T-helper 17 cell (primary cell): ENCODE results near the gene NOL3. TPM values are rescaled to one million over a fixed set of nuclear protein-coding genes. Genes with fewer than 3 reads are reported as not detected.

Experiments
- ATAC-seq: fragments of 150-1000 bp; cut with Tn5 transposase; 2 replicates; pipeline ENCODE4 v1.10.0; 2021; ENCODE audit warnings: mild to moderate bottlenecking, moderate library complexity
- DNase-seq, 3 donors: peaks; one replicate each; pipeline versions ENCODE4 v3.0.0 to v3.0.0-alpha.2; 2020 to 2021
- H3K9me3 ChIP-seq: one replicate; pipeline ENCODE4 v1.7.0; 2013; ENCODE audit warnings: low read length, mild to moderate bottlenecking; ENCODE audit not compliant: control insufficient read depth, poor library complexity, severe bottlenecking
- H3K27ac Mint-ChIP-seq: one replicate; pipeline ENCODE4 v1.8.0; 2022; ENCODE audit warnings: mild to moderate bottlenecking, moderate library complexity, mixed read lengths
- H3K27me3 Mint-ChIP-seq: one replicate; pipeline ENCODE4 v1.8.0; 2022; ENCODE audit warnings: mixed read lengths
- H3K36me3 Mint-ChIP-seq: one replicate; pipeline ENCODE4 v1.8.0; 2022; ENCODE audit warnings: low read depth, mixed read lengths
- H3K4me1 Mint-ChIP-seq: one replicate; pipeline ENCODE4 v1.8.0; 2022; ENCODE audit warnings: mild to moderate bottlenecking, mixed read lengths
- H3K4me3 Mint-ChIP-seq: one replicate; pipeline ENCODE4 v1.8.0; 2022; ENCODE audit warnings: mild to moderate bottlenecking, moderate library complexity, mixed read lengths
- total RNA-seq, 4 donors: library from RNA in 2 of 4; stranded (reverse) in 2 of 4; gene quantifications; one replicate each; pipeline ENCODE4 v1.2.3 and lab custom pipeline; 2022 to 2026

NOL3 gene
- total RNA-seq, 2 donors from 2014 or later = 4.3 to 5.5 TPM

GRCh38 chr16:67191995-67192681, 21.8 kb downstream of the NOL3 start, which contains the start of gene E2F4:
TSS of gene E2F4 (plus strand) at chr16:67192155. CDS start at chr16:67192228, 73 bp downstream.
- Mint-ChIP-seq H3K27me3 (no peaks in the 10 kb centered on the region), H3K4me3 (peak within 1 kb of the TSS; percentile 94), H3K27ac (peak within 1 kb of the TSS; percentile 81), H3K36me3 (peaks cover 3% of the 10 kb centered on the region), H3K4me1 (peaks cover 33% of the 10 kb centered on the region)
- peaks cover 3% of the 10 kb centered on the region for H3K9me3 ChIP-seq
- DNase-seq = peak; percentile 75 to 78 (median 77)
- peak; percentile 96 for ATAC-seq

GRCh38 chr16:67192781-67193361, 22.5 kb downstream of the NOL3 start:
- Mint-ChIP-seq H3K27ac (peak overlapping the region; percentile 81), H3K4me1 (peaks cover 33% of the 10 kb centered on the region), H3K36me3 (peaks cover 3% of the 10 kb centered on the region), H3K27me3 (no peaks in the 10 kb centered on the region), H3K4me3 (peak overlapping the region; percentile 94)
- peaks cover 3% of the 10 kb centered on the region for H3K9me3 ChIP-seq
- DNase-seq (no peak), ATAC-seq (peak; percentile 48)

GRCh38 chr16:67193536-67193935, 23.2 kb downstream of the NOL3 start:
- Mint-ChIP-seq H3K4me1 (peaks cover 37% of the 10 kb centered on the region), H3K36me3 (peaks cover 3% of the 10 kb centered on the region), H3K27ac (peak overlapping the region; percentile 81), H3K4me3 (peak overlapping the region; percentile 94), H3K27me3 (no peaks in the 10 kb centered on the region)
- ATAC-seq (no peak), DNase-seq (no peak)
- peaks cover 3% of the 10 kb centered on the region for H3K9me3 ChIP-seq

GRCh38 chr16:67194260-67194659, 23.9 kb downstream of the NOL3 start:
- Mint-ChIP-seq H3K27me3 (no peaks in the 10 kb centered on the region), H3K27ac (peak overlapping the region; percentile 81), H3K36me3 (peaks cover 3% of the 10 kb centered on the region), H3K4me3 (peak overlapping the region; percentile 94), H3K4me1 (peaks cover 37% of the 10 kb centered on the region)
- DNase-seq = no peak
- peaks cover 3% of the 10 kb centered on the region for H3K9me3 ChIP-seq
- ATAC-seq = no peak

- Mint-ChIP-seq H3K4me1 (peaks cover 37% of the 10 kb centered on the region), H3K27ac (no peak overlapping the region), H3K36me3 (peaks cover 3% of the 10 kb centered on the region), H3K4me3 (no peak overlapping the region), H3K27me3 (no peaks in the 10 kb centered on the region)
- DNase-seq = no peak
- peaks cover 3% of the 10 kb centered on the region for H3K9me3 ChIP-seq
- ATAC-seq = no peak
These were observed 25.3 kb downstream of the NOL3 start for GRCh38 chr16:67195676-67196075.

GRCh38 chr16:67196881-67197280, 26.5 kb downstream of the NOL3 start:
- H3K27me3 Mint-ChIP-seq = no peaks in the 10 kb centered on the region
- ATAC-seq (no peak), DNase-seq (no peak)
- H3K4me1 Mint-ChIP-seq = peaks cover 30% of the 10 kb centered on the region
- H3K9me3 ChIP-seq = peaks cover 3% of the 10 kb centered on the region
- peak overlapping the region; percentile 53 for H3K27ac Mint-ChIP-seq
- peaks cover 3% of the 10 kb centered on the region for H3K36me3 Mint-ChIP-seq
- H3K4me3 Mint-ChIP-seq = no peak overlapping the region

- no peak for DNase-seq
- H3K4me3 Mint-ChIP-seq = no peak overlapping the region
- no peak for ATAC-seq
- peak overlapping the region; percentile 47 for H3K27ac Mint-ChIP-seq
- H3K4me1 Mint-ChIP-seq = peaks cover 26% of the 10 kb centered on the region
- peaks cover 3% of the 10 kb centered on the region for H3K36me3 Mint-ChIP-seq
- no peaks in the 10 kb centered on the region for H3K27me3 Mint-ChIP-seq
- no peaks in the 10 kb centered on the region for H3K9me3 ChIP-seq
These were observed 27.4 kb downstream of the NOL3 start for GRCh38 chr16:67197704-67198103.

GRCh38 chr16:67198238-67198734, 27.9 kb downstream of the NOL3 start:
- no peaks in the 10 kb centered on the region for H3K9me3 ChIP-seq
- no peaks in the 10 kb centered on the region for H3K27me3 Mint-ChIP-seq
- peaks cover 24% of the 10 kb centered on the region for H3K4me1 Mint-ChIP-seq
- H3K27ac Mint-ChIP-seq = peak overlapping the region; percentile 47
- ATAC-seq (peak; percentile 65), DNase-seq (no peak)
- peaks cover 3% of the 10 kb centered on the region for H3K36me3 Mint-ChIP-seq
- H3K4me3 Mint-ChIP-seq = no peak overlapping the region

- H3K9me3 ChIP-seq = no peaks in the 10 kb centered on the region
- Mint-ChIP-seq H3K27me3 (no peaks in the 10 kb centered on the region), H3K27ac (peak within 1 kb of the TSS; percentile 47), H3K36me3 (peaks cover 3% of the 10 kb centered on the region), H3K4me1 (peaks cover 16% of the 10 kb centered on the region), H3K4me3 (no peak within 1 kb of the TSS)
- DNase-seq (no peak), ATAC-seq (peak; percentile 11)
These were observed 28.9 kb downstream of the NOL3 start, which contains the start of gene ELMO3 for GRCh38 chr16:67199011-67199807. TSS of gene ELMO3 (plus strand) at chr16:67199131. CDS start at chr16:67199327, 196 bp downstream.

- Mint-ChIP-seq H3K4me3 (no peak overlapping the region), H3K4me1 (peaks cover 16% of the 10 kb centered on the region), H3K27me3 (no peaks in the 10 kb centered on the region), H3K27ac (no peak overlapping the region), H3K36me3 (peaks cover 3% of the 10 kb centered on the region)
- no peaks in the 10 kb centered on the region for H3K9me3 ChIP-seq
- ATAC-seq (peak; percentile 5), DNase-seq (no peak)
These were observed 29.5 kb downstream of the NOL3 start for GRCh38 chr16:67199808-67200198.

GRCh38 chr16:67200491-67200890, 30.2 kb downstream of the NOL3 start:
- no peaks in the 10 kb centered on the region for H3K9me3 ChIP-seq
- ATAC-seq = no peak
- no peaks in the 10 kb centered on the region for H3K27me3 Mint-ChIP-seq
- DNase-seq = no peak
- H3K4me3 Mint-ChIP-seq = no peak overlapping the region
- H3K27ac Mint-ChIP-seq = no peak overlapping the region
- peaks cover 3% of the 10 kb centered on the region for H3K36me3 Mint-ChIP-seq
- H3K4me1 Mint-ChIP-seq = peaks cover 16% of the 10 kb centered on the region

- no peaks in the 10 kb centered on the region for H3K27me3 Mint-ChIP-seq
- H3K9me3 ChIP-seq = no peaks in the 10 kb centered on the region
- no peaks in the 10 kb centered on the region for H3K36me3 Mint-ChIP-seq
- DNase-seq = no peak
- H3K4me3 Mint-ChIP-seq = no peak overlapping the region
- peaks cover 6% of the 10 kb centered on the region for H3K4me1 Mint-ChIP-seq
- ATAC-seq = no peak
- no peak overlapping the region for H3K27ac Mint-ChIP-seq
These were observed 31.3 kb downstream of the NOL3 start for GRCh38 chr16:67201411-67202345.
